ENCODE data around the gene ZNF473. TPM values are rescaled to one million over a fixed set of nuclear protein-coding genes. Genes with fewer than 3 reads are reported as not detected.
"Not testable (repeated sequence)": the region's sequence is repeated elsewhere in the genome, so short reads cannot be mapped to it uniquely, and the experiment has no call there.

Gene ZNF473
- total RNA-seq, 1 experiment from 2014 or later: 27.2 TPM

DNA sequence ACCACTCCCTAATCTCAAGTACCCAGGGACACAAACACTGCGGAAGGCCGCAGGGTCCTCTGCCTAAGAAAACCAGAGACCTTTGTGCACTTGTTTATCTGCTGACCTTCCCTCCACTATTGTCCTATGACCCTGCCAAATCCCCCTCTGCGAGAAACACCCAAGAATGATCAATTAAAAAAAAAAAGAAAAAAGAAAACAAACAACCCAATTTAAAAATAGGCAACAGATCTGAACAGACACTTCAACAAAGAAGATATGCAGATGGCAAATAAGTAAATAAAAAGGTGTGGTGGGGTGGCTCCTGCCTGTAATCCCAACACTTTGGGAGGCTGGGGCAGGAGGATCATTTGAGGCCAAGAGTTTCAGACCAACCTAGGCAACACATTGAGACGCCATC, 61.3 kb downstream of the ZNF473 start:
- BruUV-seq (replicated peaks); H3K27me3 Mint-ChIP-seq (ENCODE audit: unreplicated experiment); DNase-seq; H3K27ac Mint-ChIP-seq (ENCODE audit: unreplicated experiment); CTCF ChIA-PET; intact Hi-C loops (cut with micrococcal nuclease; ENCODE audit: unreplicated experiment); H3K36me3 Mint-ChIP-seq (ENCODE audit: insufficient read depth, unreplicated experiment); H3K4me1 Mint-ChIP-seq (ENCODE audit: low read depth, unreplicated experiment); H3K4me3 Mint-ChIP-seq (ENCODE audit: low read depth, unreplicated experiment); H3K9me3 Mint-ChIP-seq (ENCODE audit: low read depth, unreplicated experiment): not testable (repeated sequence)

DNA sequence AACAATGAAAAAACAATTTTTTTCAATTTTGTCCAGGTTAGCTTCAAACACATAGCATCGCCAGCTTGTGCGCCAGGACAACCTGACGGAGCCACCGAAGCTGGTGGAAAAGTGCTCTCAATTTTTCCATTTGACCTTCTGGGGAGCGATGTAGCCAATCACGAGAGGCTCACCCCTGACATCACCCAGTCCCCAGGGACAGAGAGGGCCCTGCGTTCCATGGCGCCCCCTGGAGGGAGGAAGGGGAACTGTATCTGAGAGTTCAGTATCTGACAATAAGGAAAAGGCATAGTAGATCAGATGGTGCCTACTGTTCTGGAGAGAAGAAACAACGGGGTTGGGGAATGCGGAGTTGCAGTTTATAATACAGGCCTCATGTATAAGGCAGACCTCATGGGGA, 64.9 kb downstream of the ZNF473 start:
- H3K27ac Mint-ChIP-seq (ENCODE audit: unreplicated experiment); BruUV-seq (replicated peaks); intact Hi-C loops (cut with micrococcal nuclease; ENCODE audit: unreplicated experiment); H3K4me3 Mint-ChIP-seq (ENCODE audit: low read depth, unreplicated experiment); H3K27me3 Mint-ChIP-seq (ENCODE audit: unreplicated experiment); H3K36me3 Mint-ChIP-seq (ENCODE audit: insufficient read depth, unreplicated experiment); H3K4me1 Mint-ChIP-seq (ENCODE audit: low read depth, unreplicated experiment); H3K9me3 Mint-ChIP-seq (ENCODE audit: low read depth, unreplicated experiment): not testable (repeated sequence)
- CTCF ChIA-PET: interaction anchor here (0.6 kb wide), 1 partner anchor 584 kb away, joined by 3 read pairs; no protein-coding TSS in a partner anchor
- peak; percentile 54 for DNase-seq
- TF ChIP-seq, protein P1, sequence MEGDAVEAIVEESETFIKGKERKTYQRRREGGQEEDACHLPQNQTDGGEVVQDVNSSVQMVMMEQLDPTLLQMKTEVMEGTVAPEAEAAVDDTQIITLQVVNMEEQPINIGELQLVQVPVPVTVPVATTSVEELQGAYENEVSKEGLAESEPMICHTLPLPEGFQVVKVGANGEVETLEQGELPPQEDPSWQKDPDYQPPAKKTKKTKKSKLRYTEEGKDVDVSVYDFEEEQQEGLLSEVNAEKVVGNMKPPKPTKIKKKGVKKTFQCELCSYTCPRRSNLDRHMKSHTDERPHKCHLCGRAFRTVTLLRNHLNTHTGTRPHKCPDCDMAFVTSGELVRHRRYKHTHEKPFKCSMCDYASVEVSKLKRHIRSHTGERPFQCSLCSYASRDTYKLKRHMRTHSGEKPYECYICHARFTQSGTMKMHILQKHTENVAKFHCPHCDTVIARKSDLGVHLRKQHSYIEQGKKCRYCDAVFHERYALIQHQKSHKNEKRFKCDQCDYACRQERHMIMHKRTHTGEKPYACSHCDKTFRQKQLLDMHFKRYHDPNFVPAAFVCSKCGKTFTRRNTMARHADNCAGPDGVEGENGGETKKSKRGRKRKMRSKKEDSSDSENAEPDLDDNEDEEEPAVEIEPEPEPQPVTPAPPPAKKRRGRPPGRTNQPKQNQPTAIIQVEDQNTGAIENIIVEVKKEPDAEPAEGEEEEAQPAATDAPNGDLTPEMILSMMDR (IDR thresholded peaks at IDR 0.05; ENCODE audit: unreplicated experiment): peak; percentile 54

DNA sequence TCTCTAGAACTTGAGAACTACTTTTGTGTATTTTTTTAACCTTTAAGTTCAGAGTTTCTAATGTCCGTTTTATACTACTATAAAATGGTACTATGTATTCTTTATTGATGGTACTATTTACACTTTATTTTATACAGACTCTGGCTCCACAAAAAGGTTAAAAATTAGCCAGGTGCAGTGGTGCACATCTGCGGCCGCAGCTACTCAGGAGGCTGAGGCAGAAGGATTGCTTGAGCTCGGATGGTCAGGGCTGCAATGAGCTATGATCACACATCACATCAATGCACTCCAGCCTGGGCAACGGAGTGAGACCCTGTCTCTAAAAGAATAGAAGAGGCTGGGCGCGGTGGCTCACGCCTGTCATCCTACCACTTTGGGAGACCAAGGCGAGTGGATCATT, 66.0 kb downstream of the ZNF473 start:
- H3K9me3 Mint-ChIP-seq (ENCODE audit: low read depth, unreplicated experiment); H3K4me1 Mint-ChIP-seq (ENCODE audit: low read depth, unreplicated experiment); BruUV-seq (replicated peaks); H3K27me3 Mint-ChIP-seq (ENCODE audit: unreplicated experiment); intact Hi-C loops (cut with micrococcal nuclease; ENCODE audit: unreplicated experiment); CTCF ChIA-PET; H3K27ac Mint-ChIP-seq (ENCODE audit: unreplicated experiment); H3K36me3 Mint-ChIP-seq (ENCODE audit: insufficient read depth, unreplicated experiment); H3K4me3 Mint-ChIP-seq (ENCODE audit: low read depth, unreplicated experiment): not testable (repeated sequence)
- DNase-seq: peak; percentile 14

DNA sequence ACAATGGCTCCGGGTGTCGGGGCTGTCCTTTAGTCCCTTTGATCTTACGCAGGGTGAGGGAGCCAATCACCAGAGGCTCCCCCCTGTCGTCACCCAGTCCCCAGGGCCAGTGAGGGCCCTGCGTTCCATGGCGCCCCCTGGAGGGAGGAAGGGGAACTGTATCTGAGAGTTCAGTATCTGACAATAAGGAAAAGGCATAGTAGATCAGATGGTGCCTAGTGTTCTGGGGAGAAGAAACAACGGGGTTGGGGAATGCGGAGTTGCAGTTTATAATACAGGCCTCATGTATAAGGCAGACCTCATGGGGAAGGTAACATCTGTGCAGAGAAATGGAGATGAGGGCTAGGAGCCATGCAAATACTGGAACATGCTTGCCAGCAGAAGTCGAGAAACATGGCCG, 66.8 kb downstream of the ZNF473 start:
- H3K4me3 Mint-ChIP-seq (ENCODE audit: low read depth, unreplicated experiment); H3K27ac Mint-ChIP-seq (ENCODE audit: unreplicated experiment); intact Hi-C loops (cut with micrococcal nuclease; ENCODE audit: unreplicated experiment); H3K36me3 Mint-ChIP-seq (ENCODE audit: insufficient read depth, unreplicated experiment); H3K4me1 Mint-ChIP-seq (ENCODE audit: low read depth, unreplicated experiment); H3K9me3 Mint-ChIP-seq (ENCODE audit: low read depth, unreplicated experiment); DNase-seq; H3K27me3 Mint-ChIP-seq (ENCODE audit: unreplicated experiment); CTCF ChIA-PET; BruUV-seq (replicated peaks): not testable (repeated sequence)

DNA sequence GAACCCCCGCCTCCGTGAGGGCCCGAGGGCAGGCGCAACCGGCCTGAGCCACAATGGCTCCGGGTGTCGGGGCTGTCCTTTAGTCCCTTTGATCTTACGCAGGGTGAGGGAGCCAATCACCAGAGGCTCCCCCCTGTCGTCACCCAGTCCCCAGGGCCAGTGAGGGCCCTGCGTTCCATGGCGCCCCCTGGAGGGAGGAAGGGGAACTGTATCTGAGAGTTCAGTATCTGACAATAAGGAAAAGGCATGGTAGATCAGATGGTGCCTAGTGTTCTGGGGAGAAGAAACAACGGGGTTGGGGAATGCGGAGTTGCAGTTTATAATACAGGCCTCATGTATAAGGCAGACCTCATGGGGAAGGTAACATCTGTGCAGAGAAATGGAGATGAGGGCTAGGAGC, 72.1 kb downstream of the ZNF473 start:
- H3K9me3 Mint-ChIP-seq (ENCODE audit: low read depth, unreplicated experiment); H3K4me1 Mint-ChIP-seq (ENCODE audit: low read depth, unreplicated experiment); intact Hi-C loops (cut with micrococcal nuclease; ENCODE audit: unreplicated experiment); CTCF ChIA-PET; DNase-seq; BruUV-seq (replicated peaks); H3K27ac Mint-ChIP-seq (ENCODE audit: unreplicated experiment); H3K36me3 Mint-ChIP-seq (ENCODE audit: insufficient read depth, unreplicated experiment); H3K4me3 Mint-ChIP-seq (ENCODE audit: low read depth, unreplicated experiment): not testable (repeated sequence)
- H3K27me3 Mint-ChIP-seq (ENCODE audit: unreplicated experiment): peaks cover 13% of the 10 kb centered on the region

DNA sequence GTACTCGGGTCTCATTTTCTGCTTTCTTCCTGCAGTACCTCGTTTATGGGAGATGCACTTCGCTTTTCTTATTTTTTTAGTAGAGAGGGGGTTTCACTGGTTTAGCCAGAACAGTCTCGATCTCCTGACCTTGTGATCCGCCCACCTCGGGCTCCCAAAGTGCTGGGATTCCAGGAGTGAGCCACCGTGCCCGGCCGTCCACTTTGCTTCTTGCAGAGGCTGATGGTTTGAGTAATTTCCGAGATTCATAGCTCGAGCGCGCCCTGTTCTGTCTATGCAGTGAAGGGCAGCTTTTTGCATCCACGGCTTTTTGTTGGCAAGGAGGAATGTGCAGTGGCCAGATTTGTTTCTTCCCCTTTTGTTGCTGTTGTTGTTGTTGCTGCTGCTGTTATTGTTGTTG, 73.1 kb downstream of the ZNF473 start:
- H3K27me3 Mint-ChIP-seq (ENCODE audit: unreplicated experiment): peaks cover 13% of the 10 kb centered on the region
- intact Hi-C loops (cut with micrococcal nuclease; ENCODE audit: unreplicated experiment); CTCF ChIA-PET; BruUV-seq (replicated peaks); H3K4me1 Mint-ChIP-seq (ENCODE audit: low read depth, unreplicated experiment); H3K9me3 Mint-ChIP-seq (ENCODE audit: low read depth, unreplicated experiment); H3K36me3 Mint-ChIP-seq (ENCODE audit: insufficient read depth, unreplicated experiment); H3K27ac Mint-ChIP-seq (ENCODE audit: unreplicated experiment); H3K4me3 Mint-ChIP-seq (ENCODE audit: low read depth, unreplicated experiment): not testable (repeated sequence)
- DNase-seq: peak; percentile 40

DNA sequence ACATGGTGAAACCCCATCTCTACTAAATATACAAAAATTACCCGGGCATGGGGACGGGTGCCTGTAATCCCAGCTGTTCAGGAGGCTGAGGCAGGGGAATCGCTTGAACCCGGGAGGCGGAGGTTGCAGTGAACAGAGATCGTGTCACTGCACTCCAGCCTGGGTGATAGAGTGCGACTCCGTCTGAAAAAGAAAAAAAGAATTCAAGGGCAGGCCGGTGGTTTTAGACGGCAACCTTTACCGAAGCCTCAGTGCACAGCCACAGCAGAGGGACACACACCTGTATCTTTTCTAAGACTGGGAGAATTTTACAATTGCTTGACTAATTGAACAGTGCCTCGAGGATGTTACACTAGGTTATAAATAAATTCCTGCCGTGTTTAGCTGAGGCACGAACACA, 73.9 kb downstream of the ZNF473 start:
- H3K4me3 Mint-ChIP-seq (ENCODE audit: low read depth, unreplicated experiment); H3K9me3 Mint-ChIP-seq (ENCODE audit: low read depth, unreplicated experiment); H3K36me3 Mint-ChIP-seq (ENCODE audit: insufficient read depth, unreplicated experiment); CTCF ChIA-PET; H3K27ac Mint-ChIP-seq (ENCODE audit: unreplicated experiment); H3K4me1 Mint-ChIP-seq (ENCODE audit: low read depth, unreplicated experiment); BruUV-seq (replicated peaks); intact Hi-C loops (cut with micrococcal nuclease; ENCODE audit: unreplicated experiment): not testable (repeated sequence)
- H3K27me3 Mint-ChIP-seq (ENCODE audit: unreplicated experiment): peaks cover 13% of the 10 kb centered on the region
- peak; percentile 18 for DNase-seq

DNA sequence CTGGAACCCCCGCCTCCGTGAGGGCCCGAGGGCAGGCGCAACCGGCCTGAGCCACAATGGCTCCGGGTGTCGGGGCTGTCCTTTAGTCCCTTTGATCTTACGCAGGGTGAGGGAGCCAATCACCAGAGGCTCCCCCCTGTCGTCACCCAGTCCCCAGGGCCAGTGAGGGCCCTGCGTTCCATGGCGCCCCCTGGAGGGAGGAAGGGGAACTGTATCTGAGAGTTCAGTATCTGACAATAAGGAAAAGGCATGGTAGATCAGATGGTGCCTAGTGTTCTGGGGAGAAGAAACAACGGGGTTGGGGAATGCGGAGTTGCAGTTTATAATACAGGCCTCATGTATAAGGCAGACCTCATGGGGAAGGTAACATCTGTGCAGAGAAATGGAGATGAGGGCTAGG, 75.1 kb downstream of the ZNF473 start:
- H3K27ac Mint-ChIP-seq (ENCODE audit: unreplicated experiment); H3K36me3 Mint-ChIP-seq (ENCODE audit: insufficient read depth, unreplicated experiment); H3K4me3 Mint-ChIP-seq (ENCODE audit: low read depth, unreplicated experiment); BruUV-seq (replicated peaks); CTCF ChIA-PET; H3K4me1 Mint-ChIP-seq (ENCODE audit: low read depth, unreplicated experiment); intact Hi-C loops (cut with micrococcal nuclease; ENCODE audit: unreplicated experiment); H3K9me3 Mint-ChIP-seq (ENCODE audit: low read depth, unreplicated experiment); DNase-seq: not testable (repeated sequence)
- H3K27me3 Mint-ChIP-seq (ENCODE audit: unreplicated experiment): peaks cover 13% of the 10 kb centered on the region

All from Calu3 (cell line).